CD4-positive, CD25-positive, alpha-beta regulatory T cell (primary cell): Measurements from ENCODE around the gene ARF1. TPM values are rescaled to one million over a fixed set of nuclear protein-coding genes. Genes with fewer than 3 reads are reported as not detected.
A peak's percentile ranks its signal among the peaks of the same experiment; 100 is the strongest.

Experiments
- ATAC-seq, 2 donors: fragments of 150-1000 bp; cut with Tn5 transposase; one replicate each; pipeline ENCODE4 v1.10.0; 2021; ENCODE audit warnings: low read depth in 2 of 2, moderate number of reproducible peaks in 2 of 2, moderate library complexity in 1 of 2
- DNase-seq, 3 donors: peaks; one replicate each; pipeline versions ENCODE4 v3.0.0 to v3.0.0-alpha.2; 2012 to 2022; ENCODE audit warnings: mixed read lengths in 1 of 3
- H3K27ac ChIP-seq: one replicate; pipeline ENCODE4 v1.7.0; 2013; ENCODE audit warnings: mild to moderate bottlenecking, low read length; ENCODE audit not compliant: insufficient read depth, poor library complexity, severe bottlenecking
- H3K27me3 ChIP-seq: one replicate; pipeline ENCODE4 v1.7.0; 2013; ENCODE audit warnings: low read length; ENCODE audit not compliant: control insufficient read depth, insufficient read depth
- H3K36me3 ChIP-seq: one replicate; pipeline ENCODE4 v1.7.0; 2013; ENCODE audit warnings: mild to moderate bottlenecking, low read length, moderate library complexity; ENCODE audit not compliant: control insufficient read depth, insufficient read depth
- H3K4me1 ChIP-seq: 2 replicates; pipeline ENCODE4 v1.7.0; 2013; ENCODE audit warnings: mild to moderate bottlenecking, low read length; ENCODE audit not compliant: insufficient read depth, control insufficient read depth, poor library complexity, severe bottlenecking
- H3K4me3 ChIP-seq: one replicate; pipeline ENCODE4 v1.7.0; 2013; ENCODE audit warnings: low read depth, mild to moderate bottlenecking, low read length, moderate library complexity
- H3K9me3 ChIP-seq, 2 experiments: 1 replicate in 1 of 2; 2 replicates in 1 of 2; pipeline ENCODE4 v1.7.0; 2013; ENCODE audit warnings: low read length in 2 of 2, mild to moderate bottlenecking in 1 of 2, moderate library complexity in 1 of 2; ENCODE audit not compliant: control insufficient read depth in 2 of 2
- H3K27ac Mint-ChIP-seq, 3 donors: one replicate each; pipeline ENCODE4 v1.8.0; 2020 to 2022; ENCODE audit warnings: mild to moderate bottlenecking in 3 of 3, mixed read lengths in 3 of 3, moderate library complexity in 2 of 3
- H3K27me3 Mint-ChIP-seq: one replicate; pipeline ENCODE4 v1.8.0; 2022; ENCODE audit warnings: mild to moderate bottlenecking, mixed read lengths
- H3K36me3 Mint-ChIP-seq: one replicate; pipeline ENCODE4 v1.8.0; 2020; ENCODE audit warnings: mixed read lengths
- H3K4me1 Mint-ChIP-seq, 4 donors: one replicate each; pipeline ENCODE4 v1.8.0; 2020 to 2022; ENCODE audit warnings: mixed read lengths in 4 of 4, mild to moderate bottlenecking in 1 of 4
- H3K4me3 Mint-ChIP-seq, 4 donors: one replicate each; pipeline ENCODE4 v1.8.0; 2020 to 2022; ENCODE audit warnings: mild to moderate bottlenecking in 4 of 4, mixed read lengths in 4 of 4, moderate library complexity in 3 of 4
- H3K9me3 Mint-ChIP-seq, 7 donors: one replicate each; pipeline ENCODE4 v1.8.0; 2020 to 2022; ENCODE audit warnings: mixed read lengths in 7 of 7, mild to moderate bottlenecking in 3 of 7, moderate library complexity in 2 of 7
- polyA plus RNA-seq, 4 donors: library from polyadenylated mRNA; unstranded; fragments of 300-500 nt; fragmentation: Illumina TruSeq; gene quantifications; one replicate each; pipeline ENCODE4 v1.2.3, GENCODE V29; 2021
- total RNA-seq: library from RNA; stranded (reverse); gene quantifications from one replicate; pipeline ENCODE4 v1.2.3, GENCODE V29; 2022

ARF1 gene
- total and polyA plus RNA-seq, 5 donors from 2014 or later: 335 to 517 (median 476) TPM

- ATAC-seq (no peak), DNase-seq (peak in 1 of 3 donors; percentile 0)
- Mint-ChIP-seq H3K4me3 (peak overlapping the region in 1 of 4 donors; percentile 54), H3K27ac (no peak overlapping the region), H3K4me1 (peaks cover 0 to 28% (median 13%) of the 10 kb centered on the region in 4 donors), H3K27me3 (no peaks in the 10 kb centered on the region), H3K36me3 (no peaks in the 10 kb centered on the region), H3K9me3 (no peaks in the 10 kb centered on the region)
- Histone ChIP-seq H3K27me3 (no peaks in the 10 kb centered on the region), H3K27ac (no peak overlapping the region), H3K4me1 (peaks cover 19% of the 10 kb centered on the region), H3K36me3 (peaks cover 23% of the 10 kb centered on the region), H3K4me3 (no peak overlapping the region), H3K9me3 (no peaks in the 10 kb centered on the region)
Observed at GRCh38 chr1:228147768-228148167, 65.3 kb downstream of the ARF1 start.

DNA sequence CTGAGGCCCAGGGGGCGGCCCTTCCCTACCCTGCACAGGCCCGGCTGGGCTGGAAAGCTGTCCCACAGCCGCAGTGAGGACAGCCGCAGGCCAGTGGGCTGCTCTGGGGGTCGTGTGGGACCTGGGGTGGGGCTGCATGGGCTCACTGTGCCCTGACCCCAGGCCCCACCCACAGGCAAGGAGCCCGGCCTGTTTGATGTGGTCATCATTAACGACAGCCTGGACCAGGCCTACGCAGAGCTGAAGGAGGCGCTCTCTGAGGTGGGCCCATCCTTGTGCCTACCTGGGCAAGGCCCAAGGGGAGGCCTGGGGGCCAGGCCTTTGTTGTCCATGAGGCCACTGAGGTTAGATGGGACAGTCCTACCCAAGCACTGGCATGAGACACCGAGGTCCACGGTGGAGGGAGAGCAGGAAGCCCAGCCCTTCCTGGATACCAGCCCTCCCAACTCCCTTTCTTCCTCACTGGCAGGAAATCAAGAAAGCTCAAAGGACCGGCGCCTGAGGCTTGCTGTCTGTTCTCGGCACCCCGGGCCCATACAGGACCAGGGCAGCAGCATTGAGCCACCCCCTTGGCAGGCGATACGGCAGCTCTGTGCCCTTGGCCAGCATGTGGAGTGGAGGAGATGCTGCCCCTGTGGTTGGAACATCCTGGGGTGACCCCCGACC, 65.8 kb downstream of the ARF1 start:
- peaks cover 23% of the 10 kb centered on the region for H3K36me3 ChIP-seq
- no peaks in the 10 kb centered on the region for H3K36me3 Mint-ChIP-seq
- no peaks in the 10 kb centered on the region for H3K9me3 ChIP-seq
- H3K4me1 Mint-ChIP-seq: peaks cover 0 to 23% (median 9%) of the 10 kb centered on the region in 4 donors
- H3K4me3 Mint-ChIP-seq: peak overlapping the region in 1 of 4 donors; percentile 54
- no peaks in the 10 kb centered on the region for H3K27me3 Mint-ChIP-seq
- no peak overlapping the region for H3K27ac ChIP-seq
- peak in 1 of 3 donors; percentile 0 for DNase-seq
- H3K4me3 ChIP-seq: no peak overlapping the region
- H3K27me3 ChIP-seq: no peaks in the 10 kb centered on the region
- H3K9me3 Mint-ChIP-seq: no peaks in the 10 kb centered on the region
- no peak overlapping the region for H3K27ac Mint-ChIP-seq
- H3K4me1 ChIP-seq: peaks cover 13% of the 10 kb centered on the region
- ATAC-seq: no peak

Other genes with a start within 250 kb of the ARF1 start
- gene WNT9A, start 134.8 kb upstream of the ARF1 start, total RNA-seq: 0.20 TPM
- gene WNT9A, start 134.8 kb upstream of the ARF1 start, polyA plus RNA-seq: not detected
- not detected for gene WNT3A, start 75.7 kb upstream of the ARF1 start, total RNA-seq
- not detected for gene WNT3A, start 75.7 kb upstream of the ARF1 start, polyA plus RNA-seq
- 23.5 TPM for gene C1orf35, start 20.6 kb downstream of the ARF1 start, total RNA-seq
- gene C1orf35, start 20.6 kb downstream of the ARF1 start, polyA plus RNA-seq: 10 to 100 TPM; 18.0 to 24.0 (median 21.2) TPM
- gene MRPL55, start 26.6 kb downstream of the ARF1 start, total RNA-seq: 62.5 TPM
- gene MRPL55, start 26.6 kb downstream of the ARF1 start, polyA plus RNA-seq: 100 to 1,000 TPM; 126 to 163 (median 143) TPM
- 270 TPM for gene GUK1, start 57.6 kb downstream of the ARF1 start, total RNA-seq
- gene GUK1, start 57.6 kb downstream of the ARF1 start, polyA plus RNA-seq: 100 to 1,000 TPM; 329 to 413 (median 371) TPM
- 2.8 TPM for gene GJC2, start 67.2 kb downstream of the ARF1 start, total RNA-seq
- not detected for gene GJC2, start 67.2 kb downstream of the ARF1 start, polyA plus RNA-seq
- 17.0 TPM for gene IBA57, start 83.1 kb downstream of the ARF1 start, total RNA-seq
- gene IBA57, start 83.1 kb downstream of the ARF1 start, polyA plus RNA-seq: 1 to 10 TPM; 2.0 to 5.5 (median 4.0) TPM
- 57.1 TPM for gene OBSCN, start 125.3 kb downstream of the ARF1 start, total RNA-seq
- 1 to 10 TPM in 3 of 4 donors, under 1 TPM in 1; 0.13 to 1.2 (median 1.1) TPM for gene OBSCN, start 125.3 kb downstream of the ARF1 start, polyA plus RNA-seq